Heart left ventricle (tissue), 16 donors: ENCODE measurements around the gene HSF2BP. TPM values are rescaled to one million over a fixed set of nuclear protein-coding genes. Genes with fewer than 3 reads are reported as not detected.
"Not testable (repeated sequence)": the region's sequence is repeated elsewhere in the genome, so short reads cannot be mapped to it uniquely, and the experiment has no call there.

Source experiments
- ATAC-seq, 4 donors: fragments of 200-7000 bp; cut with Tn5 transposase; one replicate each; pipeline ENCODE4 v1.9.1; 2020 to 2022; ENCODE audit warnings: moderate library complexity in 4 of 4, mild to moderate bottlenecking in 3 of 4, moderate number of reproducible peaks in 1 of 4
- DNase-seq, 5 donors: peaks; one replicate each; pipeline ENCODE4 v3.0.0-alpha.2; 2020
- H3K27ac ChIP-seq, 12 donors: fragments of 200-600 bp; sonication (generic) in 4 of 12; one replicate each; pipeline versions ENCODE4 v1.5.0 to v1.8.0; 2016 to 2022; ENCODE audit warnings: mild to moderate bottlenecking in 2 of 12
- H3K27me3 ChIP-seq, 9 donors: fragments of 200-600 bp; sonication (generic) in 2 of 9; one replicate each; pipeline versions ENCODE4 v1.5.1 to v1.8.0; 2016 to 2022; ENCODE audit warnings: mild to moderate bottlenecking in 3 of 9
- H3K36me3 ChIP-seq, 9 donors: fragments of 200-600 bp; sonication (generic) in 2 of 9; one replicate each; pipeline versions ENCODE4 v1.5.0 to v1.8.0; 2018 to 2022; ENCODE audit warnings: mild to moderate bottlenecking in 2 of 9
- H3K4me1 ChIP-seq, 12 donors: fragments of 200-600 bp; sonication (generic) in 4 of 12; one replicate each; pipeline versions ENCODE4 v1.5.0 to v1.8.0; 2016 to 2022; ENCODE audit warnings: mild to moderate bottlenecking in 3 of 12
- H3K4me3 ChIP-seq, 12 donors: fragments of 200-600 bp; sonication (generic) in 4 of 12; one replicate each; pipeline versions ENCODE4 v1.5.0 to v1.8.0; 2017 to 2022; ENCODE audit warnings: mild to moderate bottlenecking in 9 of 12, moderate library complexity in 4 of 12
- H3K9me3 ChIP-seq, 12 donors: fragments of 200-600 bp; sonication (generic) in 4 of 12; one replicate each; pipeline versions ENCODE4 v1.5.0 to v1.8.0; 2016 to 2022; ENCODE audit warnings: mild to moderate bottlenecking in 1 of 12
- POLR2A ChIP-seq, 2 donors: fragments of 450-650 bp; IDR thresholded peaks; one replicate each; pipeline ENCODE4 v1.6.1; 2017; ENCODE audit warnings: antibody characterized with exemption in 2 of 2, mild to moderate bottlenecking in 2 of 2, moderate library complexity in 2 of 2
- WGBS, 4 donors: extraction: QIAGEN DNeasy Blood & Tissue Kit in 2 of 4; methylation state at CpG; one replicate each; pipeline versions ENCODE4 v1.1.5 to v1.1.7; 2013 to 2018; 5-methylcytosine and 5-hydroxymethylcytosine counted together
- intact Hi-C, 10 donors: fragments of 100-400 bp; cut with DNase I; formaldehyde crosslinking; loops; one replicate each; pipeline versions ENCODE4 v1.11.1 to v1.14.2; 2022
- polyA plus RNA-seq, 2 donors: library from polyadenylated mRNA; stranded (reverse); fragments of 200-250 nt; gene quantifications; one replicate each; pipeline ENCODE4 v1.2.3, GENCODE V29; 2013
- total RNA-seq, 9 donors: library from RNA; depleted of rRNA in 2 of 9; stranded (reverse); fragments of >200 nt in 2 of 9; fragmentation: NEBNext Ultra II Directional in 3 of 9; extraction: Animal tissue kit (Norgen Biotek cat#: 25700) in 3 of 9; gene quantifications; one replicate each; pipeline versions ENCODE4 v1.1.0 to v1.2.4, GENCODE V29; 2016 to 2023
- TF ChIP-seq, protein P1 (sequence below), 12 donors: fragments of 200-600 bp; sonication (generic) in 4 of 12; IDR thresholded peaks; one replicate each; pipeline versions ENCODE4 v1.5.0 to v1.8.0; 2018 to 2022; ENCODE audit warnings: antibody characterized with exemption in 12 of 12, mild to moderate bottlenecking in 5 of 12
- donor health status: ischemic (EF 13 %, LVEDD 7.1; RV severe dilation, severe dysfunction).
- donor health status: healthy with polysubstance abuse.
- donor health status: DM: no; HTN: yes; CAD: no.
- donor health status: DM: no; HTN: no; CAD: no.
- donor health status: ischemic (EF 25% LVEDD 6.9; RV normal size, moderate dysfunction).
- donor health status: ischemic (EF 25% LVEDD 5.7; RV mildly dilated, moderate dysfunction).
- donor health status: healthy.
- donor health status: DM: yes; HTN: yes; CAD: no.
- donor health status: ischemic (EF 35%, LVEDD 5.7; RV mildly dilated, moderate dysfunction).
- donor health status: nonischemic (EF 11% LVEDD 7.7; RV severe dilation, severe dysfunction).
- donor health status: DM: yes; HTN: yes; CAD: no.
- donor health status: PGD.
- donor health status: ischemic (EF 29% LVEDD 5.4; RV normal size, mild dysfunction).
- donor health status: nonischemic (EF 23%, LVEDD 6.1; RV moderate dilation, normal function).

HSF2BP gene
- total and polyA plus RNA-seq, 11 donors = 0.08 to 0.32 (median 0.19) TPM; not detected in 8

GRCh38 chr21:43654806-43655489, 4.3 kb downstream of the HSF2BP start:
- 91 to 94% (median 92%) methylated on average over 7 of the region's 7 CpGs for WGBS, 4 donors
- intact Hi-C loops = loop anchor here in 2 of 10 donors (5.0 to 10.0 kb wide), 4 partner anchors 47 to 330 kb away; no protein-coding TSS in a partner anchor
- no peak for ATAC-seq
- Histone ChIP-seq H3K4me1 (peaks cover 0 to 18% (median 7%) of the 10 kb centered on the region in 12 donors), H3K27ac (no peak overlapping the region), H3K36me3 (peaks cover 0 to 2% (median 0%) of the 10 kb centered on the region in 9 donors), H3K4me3 (no peak overlapping the region), H3K27me3 (no peaks in the 10 kb centered on the region), H3K9me3 (no peaks in the 10 kb centered on the region)
- TF ChIP-seq, protein P1, sequence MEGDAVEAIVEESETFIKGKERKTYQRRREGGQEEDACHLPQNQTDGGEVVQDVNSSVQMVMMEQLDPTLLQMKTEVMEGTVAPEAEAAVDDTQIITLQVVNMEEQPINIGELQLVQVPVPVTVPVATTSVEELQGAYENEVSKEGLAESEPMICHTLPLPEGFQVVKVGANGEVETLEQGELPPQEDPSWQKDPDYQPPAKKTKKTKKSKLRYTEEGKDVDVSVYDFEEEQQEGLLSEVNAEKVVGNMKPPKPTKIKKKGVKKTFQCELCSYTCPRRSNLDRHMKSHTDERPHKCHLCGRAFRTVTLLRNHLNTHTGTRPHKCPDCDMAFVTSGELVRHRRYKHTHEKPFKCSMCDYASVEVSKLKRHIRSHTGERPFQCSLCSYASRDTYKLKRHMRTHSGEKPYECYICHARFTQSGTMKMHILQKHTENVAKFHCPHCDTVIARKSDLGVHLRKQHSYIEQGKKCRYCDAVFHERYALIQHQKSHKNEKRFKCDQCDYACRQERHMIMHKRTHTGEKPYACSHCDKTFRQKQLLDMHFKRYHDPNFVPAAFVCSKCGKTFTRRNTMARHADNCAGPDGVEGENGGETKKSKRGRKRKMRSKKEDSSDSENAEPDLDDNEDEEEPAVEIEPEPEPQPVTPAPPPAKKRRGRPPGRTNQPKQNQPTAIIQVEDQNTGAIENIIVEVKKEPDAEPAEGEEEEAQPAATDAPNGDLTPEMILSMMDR (IDR thresholded peaks at IDR 0.05) = no peak
- no peak for TF ChIP-seq POLR2A (IDR thresholded peaks at IDR 0.05)
- DNase-seq = no peak

- Histone ChIP-seq H3K27me3 (no peaks in the 10 kb centered on the region), H3K4me1 (peaks cover 0 to 12% (median under 1%) of the 10 kb centered on the region in 12 donors), H3K4me3 (no peak overlapping the region), H3K36me3 (no peaks in the 10 kb centered on the region), H3K27ac (no peak overlapping the region), H3K9me3 (no peaks in the 10 kb centered on the region)
- no peak for TF ChIP-seq POLR2A (IDR thresholded peaks at IDR 0.05)
- TF ChIP-seq, protein P1 (IDR thresholded peaks at IDR 0.05) = no peak
- ATAC-seq (no peak), DNase-seq (no peak)
- intact Hi-C loops = loop anchor here in 1 of 10 donors (10.0 kb wide), 2 partner anchors 71 to 329 kb away; no protein-coding TSS in a partner anchor
- WGBS, 4 donors = 93 to 97% (median 96%) methylated on average over 6 of the region's 6 CpGs
These were observed 5.7 kb downstream of the HSF2BP start for GRCh38 chr21:43653626-43654025.

DNA sequence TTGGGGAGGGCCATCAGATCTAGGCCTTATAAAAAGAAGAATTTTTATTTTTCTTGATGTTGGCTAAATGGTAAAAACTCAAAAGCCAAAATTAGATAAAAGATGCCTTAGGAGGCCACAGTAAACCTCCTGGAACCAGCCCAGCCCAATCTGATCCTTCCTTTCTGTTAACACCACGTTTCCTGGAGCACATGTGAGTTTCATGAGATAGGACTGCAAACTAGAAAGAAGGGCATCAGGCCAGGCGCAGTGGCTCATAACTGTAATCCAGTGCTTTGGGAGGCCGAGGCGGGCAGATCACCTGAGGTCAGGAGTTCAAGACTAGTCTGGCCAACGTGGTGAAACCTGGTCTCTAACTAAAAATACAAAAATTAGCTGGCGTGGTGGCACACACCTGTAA, 6.7 kb downstream of the HSF2BP start:
- Histone ChIP-seq H3K4me3 (no peak overlapping the region), H3K27me3 (no peaks in the 10 kb centered on the region), H3K27ac (no peak overlapping the region), H3K4me1 (peaks cover 0 to 6% (median 0%) of the 10 kb centered on the region in 12 donors), H3K36me3 (no peaks in the 10 kb centered on the region), H3K9me3 (no peaks in the 10 kb centered on the region)
- no peak for DNase-seq
- TF ChIP-seq, protein P1 (IDR thresholded peaks at IDR 0.05) = no peak
- no peak for TF ChIP-seq POLR2A (IDR thresholded peaks at IDR 0.05)
- intact Hi-C loops = loop anchor here in 1 of 10 donors (10.0 kb wide), 2 partner anchors 72 to 328 kb away; no protein-coding TSS in a partner anchor
- WGBS, 4 donors = 75 to 88% (median 83%) methylated on average over 6 of the region's 6 CpGs
- no peak for ATAC-seq

DNA sequence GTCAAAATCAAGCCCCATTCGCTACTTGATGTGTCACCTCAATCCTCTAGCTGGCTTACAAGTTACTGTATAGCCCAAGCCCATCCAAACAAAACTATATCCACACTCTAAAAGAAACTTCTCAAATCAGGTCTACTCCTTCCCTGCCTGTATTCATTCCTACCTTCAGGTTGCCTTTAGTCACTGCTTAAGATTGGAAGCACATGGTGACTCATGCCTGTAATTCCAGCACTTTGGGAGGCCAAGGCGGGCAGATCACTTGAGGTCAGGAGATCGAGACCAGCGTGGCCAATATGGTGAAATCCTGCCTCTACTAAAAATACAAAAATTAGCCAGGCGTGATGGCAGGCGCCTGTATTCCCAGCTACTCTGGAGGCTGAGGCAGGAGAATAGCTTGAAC, 7.4 kb downstream of the HSF2BP start:
- not testable (repeated sequence) for ATAC-seq, H3K4me3 ChIP-seq, H3K36me3 ChIP-seq, H3K4me1 ChIP-seq, H3K9me3 ChIP-seq, H3K27ac ChIP-seq, H3K27me3 ChIP-seq, DNase-seq
- intact Hi-C loops = loop anchor here in 1 of 10 donors (10.0 kb wide), 2 partner anchors 73 to 327 kb away; no protein-coding TSS in a partner anchor
- WGBS, 4 donors = 96 to 98% (median 97%) methylated on average over 6 of the region's 6 CpGs
